Measurements from ENCODE around the gene ZNF248.

DNA sequence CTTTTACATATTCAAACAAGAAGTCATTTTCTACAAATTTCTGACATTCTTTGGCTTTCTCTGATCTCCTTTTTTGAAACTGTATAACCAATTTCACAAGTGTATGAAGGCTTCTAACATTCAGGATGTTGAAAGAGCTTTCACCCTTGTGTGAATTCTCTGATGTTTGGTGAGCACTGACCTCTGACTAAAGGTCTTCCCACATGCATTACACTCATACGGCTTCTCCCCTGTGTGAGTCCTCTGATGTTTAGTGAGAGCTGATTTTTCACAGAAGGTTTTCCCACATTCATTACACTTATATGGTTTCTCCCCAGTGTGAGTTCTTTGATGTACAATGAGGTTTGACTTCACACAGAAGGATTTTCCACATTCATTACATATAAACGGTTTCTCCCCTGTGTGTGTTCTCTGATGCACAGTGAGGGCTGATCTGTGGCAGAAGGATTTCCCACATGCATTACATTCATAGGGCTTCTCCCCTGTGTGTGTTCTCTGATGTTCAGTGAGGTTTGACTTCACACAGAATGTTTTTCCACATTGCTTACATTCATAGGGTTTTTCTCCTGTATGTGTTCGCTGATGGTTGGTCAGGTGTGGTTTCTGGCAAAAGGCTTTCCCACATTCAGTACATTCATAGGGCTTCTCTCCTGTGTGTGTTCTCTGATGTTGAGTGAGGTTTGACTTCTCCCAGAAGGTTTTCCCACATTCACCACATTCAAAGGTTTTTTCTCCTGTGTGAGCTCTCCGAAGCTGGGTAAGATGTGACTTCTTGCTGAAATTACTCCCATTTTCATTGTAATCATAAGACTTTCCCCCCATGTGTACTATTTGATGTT lies 25.7 kb downstream of the ZNF248 start:
- no peak for TF ChIP-seq EZH2 (IDR thresholded peaks at IDR 0.05; ENCODE audit: insufficient read depth, low read length)
- TF ChIP-seq, protein P1, sequence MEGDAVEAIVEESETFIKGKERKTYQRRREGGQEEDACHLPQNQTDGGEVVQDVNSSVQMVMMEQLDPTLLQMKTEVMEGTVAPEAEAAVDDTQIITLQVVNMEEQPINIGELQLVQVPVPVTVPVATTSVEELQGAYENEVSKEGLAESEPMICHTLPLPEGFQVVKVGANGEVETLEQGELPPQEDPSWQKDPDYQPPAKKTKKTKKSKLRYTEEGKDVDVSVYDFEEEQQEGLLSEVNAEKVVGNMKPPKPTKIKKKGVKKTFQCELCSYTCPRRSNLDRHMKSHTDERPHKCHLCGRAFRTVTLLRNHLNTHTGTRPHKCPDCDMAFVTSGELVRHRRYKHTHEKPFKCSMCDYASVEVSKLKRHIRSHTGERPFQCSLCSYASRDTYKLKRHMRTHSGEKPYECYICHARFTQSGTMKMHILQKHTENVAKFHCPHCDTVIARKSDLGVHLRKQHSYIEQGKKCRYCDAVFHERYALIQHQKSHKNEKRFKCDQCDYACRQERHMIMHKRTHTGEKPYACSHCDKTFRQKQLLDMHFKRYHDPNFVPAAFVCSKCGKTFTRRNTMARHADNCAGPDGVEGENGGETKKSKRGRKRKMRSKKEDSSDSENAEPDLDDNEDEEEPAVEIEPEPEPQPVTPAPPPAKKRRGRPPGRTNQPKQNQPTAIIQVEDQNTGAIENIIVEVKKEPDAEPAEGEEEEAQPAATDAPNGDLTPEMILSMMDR (IDR thresholded peaks at IDR 0.05; ENCODE audit: insufficient read depth, low read depth, low read length): no peak

All from astrocyte (in vitro differentiated cells and primary cell).